HG02642 (cell line): Measurements from ENCODE around the gene TSPAN18.

Source experiments
- ATAC-seq: cut with Tn5 transposase; IDR thresholded peaks from one replicate; pipeline ENCODE4 v1.9.1; 2021; ENCODE audit warnings: mild to moderate bottlenecking; ENCODE audit not compliant: unreplicated experiment, poor library complexity

TSPAN18 gene

GRCh38 chr11:44859528-44859925 lies 132.8 kb downstream of the TSPAN18 start:
- no peak for ATAC-seq

DNA sequence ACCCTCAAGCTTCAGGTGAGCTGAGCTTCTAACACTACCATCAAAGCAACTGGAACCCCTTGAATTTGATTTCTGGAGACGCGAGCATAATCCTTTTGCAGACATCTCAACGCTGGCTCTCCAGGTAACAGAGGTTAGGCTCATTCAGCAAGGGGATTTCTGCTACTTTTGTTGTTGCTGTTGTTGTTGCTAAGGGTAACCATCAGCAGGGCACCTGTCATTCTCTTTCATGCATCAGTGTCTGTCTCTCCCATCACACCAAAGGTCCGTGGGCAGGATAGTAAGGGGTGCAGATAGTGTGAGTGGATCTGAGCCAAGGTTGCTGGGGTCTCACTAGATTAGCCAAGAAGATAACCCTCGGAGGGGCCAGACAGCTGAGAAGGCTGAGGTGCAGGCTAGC lies 133.6 kb downstream of the TSPAN18 start:
- ATAC-seq, result no peak

DNA sequence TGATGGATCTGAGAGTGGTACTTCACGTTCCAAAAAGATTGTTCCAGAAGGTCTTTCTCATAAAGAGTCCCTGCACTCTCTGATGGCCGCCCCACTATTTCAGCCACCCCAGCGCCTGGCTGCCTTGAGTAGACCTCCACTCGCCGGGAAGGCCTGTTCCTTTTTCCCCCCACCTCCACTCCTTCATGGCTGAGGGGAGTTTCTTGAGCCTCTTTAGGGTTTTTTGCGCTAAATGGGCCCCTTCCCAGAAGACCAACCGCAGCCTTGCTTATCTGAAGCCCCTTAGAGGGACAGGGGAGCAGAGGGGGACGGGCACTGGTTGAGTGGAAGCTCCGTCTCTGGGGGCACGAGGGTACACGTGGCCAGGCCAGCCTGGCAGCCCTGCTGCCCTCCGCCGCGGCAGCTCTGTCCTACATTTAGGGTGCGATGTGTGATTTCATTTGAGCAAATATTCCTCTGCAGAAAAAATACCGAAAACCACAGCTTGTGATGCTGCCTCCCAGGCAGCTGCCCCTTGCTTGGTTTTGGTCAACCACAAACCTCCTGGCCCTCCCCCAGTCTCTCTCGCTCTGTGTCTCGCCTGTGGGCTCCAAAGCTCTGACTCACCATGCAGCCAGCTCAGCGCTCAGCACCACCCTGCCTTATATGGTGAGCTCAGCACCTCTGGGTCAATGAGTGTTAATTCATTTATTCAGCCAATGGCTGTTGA lies 135.2 kb downstream of the TSPAN18 start:
- ATAC-seq, result peak; percentile 99

DNA sequence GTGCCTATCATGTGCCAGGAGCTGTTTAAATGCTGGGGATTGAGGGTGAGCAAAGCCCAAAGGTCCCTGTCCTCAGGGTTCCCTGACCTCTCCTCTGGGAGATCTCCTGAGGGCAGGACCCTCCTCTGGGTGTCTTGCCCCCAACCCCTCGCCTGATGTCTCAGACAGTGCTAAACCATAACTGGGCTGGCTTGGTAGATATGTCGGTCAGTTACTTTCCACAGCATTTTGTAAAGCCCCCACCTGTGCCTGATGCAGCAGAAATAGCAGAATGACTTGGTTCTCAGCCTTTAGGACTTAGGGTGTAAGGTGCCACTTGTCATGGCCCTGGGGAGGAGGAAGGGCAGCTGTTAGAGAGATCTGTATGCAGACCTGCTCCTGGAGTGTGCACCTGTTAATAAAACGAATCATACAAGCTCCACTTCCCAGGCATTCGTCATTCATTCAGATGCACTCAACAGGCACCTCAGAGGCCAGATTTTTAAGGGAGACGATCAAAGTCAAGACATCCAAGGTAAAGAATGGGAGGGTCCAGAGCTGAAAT lies 135.9 kb downstream of the TSPAN18 start:
- ATAC-seq, result no peak

- ATAC-seq, result no peak
These were observed 136.5 kb downstream of the TSPAN18 start for GRCh38 chr11:44863231-44863630.

DNA sequence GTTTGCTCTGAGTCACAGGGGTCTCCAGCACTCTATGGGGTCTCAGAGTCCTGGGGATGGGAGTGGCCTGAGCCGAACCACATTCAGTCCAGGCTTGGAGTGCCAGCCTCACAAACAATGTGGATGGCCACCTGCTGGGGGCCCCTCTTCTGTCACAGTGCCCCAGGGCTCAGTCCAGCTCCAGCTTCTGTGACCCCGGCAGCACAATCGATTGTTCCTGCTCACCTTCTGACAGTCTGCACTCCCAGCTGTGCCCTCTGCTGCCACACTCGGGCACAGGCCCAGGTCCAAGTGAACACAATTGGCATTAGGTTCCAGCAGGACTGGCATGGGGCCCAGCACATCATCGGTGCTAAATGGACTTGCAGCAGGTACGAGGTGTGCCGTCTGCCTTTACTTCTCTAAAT lies 139.1 kb downstream of the TSPAN18 start:
- no peak for ATAC-seq

DNA sequence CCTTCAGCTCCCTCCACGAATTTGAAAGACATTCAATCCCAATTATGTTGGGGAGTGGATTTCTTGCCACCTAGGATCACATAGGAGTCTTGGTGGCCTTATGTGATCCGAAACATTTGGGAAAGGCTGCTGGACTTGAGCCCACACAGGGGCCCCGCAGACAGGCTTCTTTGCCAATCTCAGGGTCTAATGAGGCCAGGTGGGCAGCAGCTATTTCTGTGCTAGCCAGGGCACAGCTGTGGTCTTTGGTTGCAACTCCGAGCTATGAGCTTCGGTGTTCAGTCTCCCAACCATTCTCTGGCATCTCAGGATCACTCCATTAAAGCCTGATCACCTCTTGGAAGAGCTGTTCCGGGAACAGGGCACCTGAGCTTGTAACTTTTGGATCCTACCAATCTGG lies 139.5 kb downstream of the TSPAN18 start:
- ATAC-seq, result no peak

GRCh38 chr11:44868021-44868420 lies 141.3 kb downstream of the TSPAN18 start:
- no peak for ATAC-seq

GRCh38 chr11:44868455-44869421 lies 142.0 kb downstream of the TSPAN18 start:
- no peak for ATAC-seq

GRCh38 chr11:44870181-44870580 lies 143.4 kb downstream of the TSPAN18 start:
- ATAC-seq, result no peak

DNA sequence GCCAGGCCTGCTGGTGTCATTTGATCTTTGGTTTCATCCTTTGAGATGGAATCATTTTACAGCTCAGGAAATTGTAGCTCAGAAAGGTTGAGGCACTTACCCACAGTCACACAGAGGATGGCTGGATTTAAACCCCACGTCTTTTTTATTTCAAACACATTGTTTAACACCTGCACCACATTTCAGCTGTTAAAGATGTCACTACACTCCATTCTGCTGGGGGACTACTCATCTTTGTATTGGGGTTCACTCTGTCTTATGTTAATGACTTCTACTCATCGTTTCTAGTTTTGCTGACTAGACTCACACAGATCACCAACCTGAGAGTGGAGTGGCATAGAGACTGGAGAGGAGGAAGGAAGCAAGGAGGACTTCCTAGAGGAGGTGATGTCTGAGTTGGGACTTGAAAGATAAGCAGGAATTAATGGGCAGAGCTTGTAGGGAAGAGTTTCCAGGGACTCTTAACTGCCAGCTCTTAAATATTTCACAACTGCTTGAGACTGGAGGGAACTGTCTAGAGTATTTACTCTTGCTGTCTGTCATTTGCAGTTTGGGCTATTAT lies 143.9 kb downstream of the TSPAN18 start:
- no peak for ATAC-seq

DNA sequence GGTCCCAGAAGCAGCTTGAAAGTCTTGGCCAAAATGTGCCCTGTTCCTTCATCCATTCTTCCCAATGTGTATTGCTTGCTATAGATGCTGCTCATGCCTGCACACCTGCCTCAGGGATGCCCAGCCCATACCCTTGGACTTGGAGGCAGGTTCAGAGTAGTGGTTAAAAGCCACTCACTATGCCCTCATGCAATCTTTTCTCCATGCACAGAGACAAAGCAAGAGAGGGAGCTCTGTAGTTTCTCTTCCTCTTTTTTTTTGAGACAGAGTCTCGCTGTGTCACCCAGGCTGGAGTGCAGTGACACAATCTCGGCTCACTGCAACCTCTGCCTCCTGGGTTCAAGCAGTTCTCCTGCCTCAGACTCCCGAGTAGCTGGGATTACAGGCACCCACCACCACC lies 144.9 kb downstream of the TSPAN18 start:
- ATAC-seq, result peak; percentile 90

DNA sequence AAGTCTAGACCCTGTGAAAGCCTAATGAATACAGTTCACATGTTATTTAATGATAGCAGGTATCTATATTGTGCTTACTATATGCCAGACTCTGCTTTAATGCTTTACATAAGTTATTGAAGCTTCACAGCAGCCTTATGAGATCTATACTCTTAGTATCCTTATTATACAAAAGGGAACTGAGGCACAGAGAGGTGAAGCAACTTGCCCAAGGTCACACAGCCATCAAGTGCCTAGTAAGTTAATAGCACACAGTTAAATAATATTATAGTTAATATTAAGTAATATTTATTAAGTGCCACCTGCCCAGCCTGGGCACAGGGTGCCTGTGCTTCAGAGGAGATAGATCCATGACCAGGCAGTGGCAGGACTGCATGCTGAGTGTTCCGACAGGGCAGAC lies 145.8 kb downstream of the TSPAN18 start:
- no peak for ATAC-seq

- ATAC-seq, result no peak
These were observed 146.8 kb downstream of the TSPAN18 start for GRCh38 chr11:44873537-44873936.

- ATAC-seq, result no peak
These were observed 147.5 kb downstream of the TSPAN18 start for GRCh38 chr11:44874284-44874683.

- no peak for ATAC-seq
These were observed 148.3 kb downstream of the TSPAN18 start for GRCh38 chr11:44875037-44875436.

GRCh38 chr11:44876194-44876723 lies 149.5 kb downstream of the TSPAN18 start:
- no peak for ATAC-seq

GRCh38 chr11:44876906-44877305 lies 150.1 kb downstream of the TSPAN18 start:
- ATAC-seq, result no peak

DNA sequence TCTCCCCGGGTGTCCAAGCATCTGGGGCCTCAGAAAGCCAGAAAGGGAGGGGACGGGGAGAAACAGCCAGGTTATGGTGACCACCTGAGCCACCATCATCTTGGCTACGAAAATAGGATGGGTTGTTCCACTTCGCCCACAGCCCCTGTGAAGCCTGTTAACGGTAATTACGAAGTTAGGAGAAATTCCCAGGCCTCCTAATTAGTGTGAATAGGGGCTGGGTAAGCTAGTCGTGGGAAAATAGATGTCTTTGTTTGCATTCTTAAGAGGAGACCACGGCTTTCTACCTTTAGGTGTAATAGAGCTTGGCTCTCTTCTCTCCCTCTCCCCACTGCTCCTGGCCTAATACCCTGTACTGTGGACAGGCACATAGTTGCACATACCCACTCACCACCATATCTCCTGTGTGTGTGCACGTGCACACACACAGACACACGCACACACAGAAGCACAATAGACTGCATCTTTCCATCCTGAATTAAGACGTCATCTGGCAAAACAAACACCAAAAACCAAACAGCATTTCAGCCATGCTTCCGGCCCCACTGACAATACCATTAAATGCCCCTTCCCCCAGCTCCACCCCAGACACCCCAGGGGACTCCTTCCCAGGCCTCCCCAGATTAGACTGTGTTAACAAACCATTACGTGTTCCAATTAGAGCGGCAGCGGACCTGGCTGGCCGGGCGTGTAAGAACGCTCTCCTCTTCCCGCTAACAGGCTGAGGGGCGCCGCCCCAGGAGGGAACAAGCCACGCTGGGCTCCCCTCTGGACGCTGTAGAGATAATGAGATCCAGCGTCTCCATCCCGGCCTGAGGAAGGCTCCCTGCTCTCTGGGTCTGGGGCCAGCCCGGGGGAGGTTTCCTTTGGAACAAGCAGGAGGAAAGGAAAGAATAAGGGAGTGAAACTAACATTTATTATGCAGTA lies 151.1 kb downstream of the TSPAN18 start:
- ATAC-seq, result no peak

- ATAC-seq, result no peak
These were observed 151.9 kb downstream of the TSPAN18 start for GRCh38 chr11:44878711-44879110.
